NK-92 treated with Interleukin-12 subunit alpha and Interleukin-12 subunit beta, amount 100 ng/mL, for 24 hours (cell line): ENCODE measurements around the gene PGM5.

Source experiments
- DNase-seq: peaks from one replicate; lab custom pipeline; 2025; lab: John Stamatoyannopoulos, UW

Gene PGM5

GRCh38 chr9:68496356-68496755, 139.9 kb downstream of the PGM5 start:
- no peak for DNase-seq

- no peak for DNase-seq
Measured at GRCh38 chr9:68497629-68498028, 141.2 kb downstream of the PGM5 start.

- DNase-seq, result no peak
Measured at GRCh38 chr9:68498816-68499215, 142.4 kb downstream of the PGM5 start.

GRCh38 chr9:68500457-68501381, 144.3 kb downstream of the PGM5 start:
- DNase-seq, result no peak

- DNase-seq, result no peak
Measured at GRCh38 chr9:68502279-68502678, 145.9 kb downstream of the PGM5 start.

GRCh38 chr9:68505681-68506409, 149.4 kb downstream of the PGM5 start:
- no peak for DNase-seq

- DNase-seq, result no peak
Measured at GRCh38 chr9:68506551-68506950, 150.1 kb downstream of the PGM5 start.

- no peak for DNase-seq
Measured at GRCh38 chr9:68507130-68507805, 150.9 kb downstream of the PGM5 start.

GRCh38 chr9:68507806-68508145, 151.4 kb downstream of the PGM5 start:
- DNase-seq, result no peak

GRCh38 chr9:68508547-68508946, 152.1 kb downstream of the PGM5 start:
- no peak for DNase-seq

- no peak for DNase-seq
Measured at GRCh38 chr9:68509689-68510088, 153.3 kb downstream of the PGM5 start.

GRCh38 chr9:68513385-68513784, 157.0 kb downstream of the PGM5 start:
- DNase-seq, result no peak

- no peak for DNase-seq
Measured at GRCh38 chr9:68513981-68514380, 157.6 kb downstream of the PGM5 start.

GRCh38 chr9:68515326-68516017, 159.1 kb downstream of the PGM5 start:
- no peak for DNase-seq

GRCh38 chr9:68522131-68522530, 165.7 kb downstream of the PGM5 start:
- no peak for DNase-seq

GRCh38 chr9:68522954-68523353, 166.5 kb downstream of the PGM5 start:
- DNase-seq, result no peak

GRCh38 chr9:68523367-68523936, 167.0 kb downstream of the PGM5 start:
- no peak for DNase-seq

- DNase-seq, result no peak
Measured at GRCh38 chr9:68530618-68531017, 174.2 kb downstream of the PGM5 start.

GRCh38 chr9:68532131-68532530, 175.7 kb downstream of the PGM5 start:
- DNase-seq, result no peak

- DNase-seq, result no peak
Measured at GRCh38 chr9:68533678-68534077, 177.3 kb downstream of the PGM5 start.

GRCh38 chr9:68536876-68537615, 180.6 kb downstream of the PGM5 start:
- DNase-seq, result no peak
